Activated naive CD4-positive, alpha-beta T cell treated with anti-CD3 and anti-CD28 coated beads, Interleukin-2, amount 50 U/mL, for 24 hours (primary cell): Measurements from ENCODE around the gene CPLX4.
"Not testable (repeated sequence)": the region's sequence is repeated elsewhere in the genome, so short reads cannot be mapped to it uniquely, and the experiment has no call there.

Source experiments
- H3K27ac Mint-ChIP-seq: one replicate; pipeline ENCODE4 v1.8.0; 2021; ENCODE audit warnings: mild to moderate bottlenecking, mixed read lengths
- H3K27me3 Mint-ChIP-seq: one replicate; pipeline ENCODE4 v1.8.0; 2021; ENCODE audit warnings: mixed read lengths
- H3K36me3 Mint-ChIP-seq: one replicate; pipeline ENCODE4 v1.8.0; 2021; ENCODE audit warnings: mixed read lengths
- H3K4me1 Mint-ChIP-seq: one replicate; pipeline ENCODE4 v1.8.0; 2021; ENCODE audit warnings: mixed read lengths
- H3K4me3 Mint-ChIP-seq: one replicate; pipeline ENCODE4 v1.8.0; 2021; ENCODE audit warnings: mild to moderate bottlenecking, mixed read lengths
- H3K9me3 Mint-ChIP-seq: one replicate; pipeline ENCODE4 v1.8.0; 2021; ENCODE audit warnings: mixed read lengths

CPLX4 gene

GRCh38 chr18:59268127-59268720 is 50.2 kb downstream of the CPLX4 start:
- Mint-ChIP-seq H3K27me3 (peaks cover 60% of the 10 kb centered on the region), H3K4me1 (peaks cover 23% of the 10 kb centered on the region), H3K27ac (no peak overlapping the region), H3K36me3 (no peaks in the 10 kb centered on the region), H3K4me3 (no peak overlapping the region), H3K9me3 (no peaks in the 10 kb centered on the region)

GRCh38 chr18:59267503-59268126 is 50.8 kb downstream of the CPLX4 start:
- no peak overlapping the region for H3K27ac Mint-ChIP-seq
- peaks cover 23% of the 10 kb centered on the region for H3K4me1 Mint-ChIP-seq
- H3K36me3 Mint-ChIP-seq: no peaks in the 10 kb centered on the region
- no peak overlapping the region for H3K4me3 Mint-ChIP-seq
- no peaks in the 10 kb centered on the region for H3K9me3 Mint-ChIP-seq
- H3K27me3 Mint-ChIP-seq: peaks cover 64% of the 10 kb centered on the region

- Mint-ChIP-seq H3K9me3 (no peaks in the 10 kb centered on the region), H3K4me3 (no peak overlapping the region), H3K4me1 (peaks cover 23% of the 10 kb centered on the region), H3K36me3 (no peaks in the 10 kb centered on the region), H3K27ac (no peak overlapping the region), H3K27me3 (peaks cover 66% of the 10 kb centered on the region)
Measured at GRCh38 chr18:59266886-59267502, 51.5 kb downstream of the CPLX4 start.

GRCh38 chr18:59266459-59266858 is 52.0 kb downstream of the CPLX4 start:
- no peaks in the 10 kb centered on the region for H3K36me3 Mint-ChIP-seq
- H3K4me3 Mint-ChIP-seq: peak overlapping the region; percentile 19
- H3K9me3 Mint-ChIP-seq: no peaks in the 10 kb centered on the region
- peaks cover 23% of the 10 kb centered on the region for H3K4me1 Mint-ChIP-seq
- peaks cover 61% of the 10 kb centered on the region for H3K27me3 Mint-ChIP-seq
- H3K27ac Mint-ChIP-seq: no peak overlapping the region

- H3K4me3 Mint-ChIP-seq: peak overlapping the region; percentile 19
- H3K36me3 Mint-ChIP-seq: no peaks in the 10 kb centered on the region
- H3K4me1 Mint-ChIP-seq: peaks cover 23% of the 10 kb centered on the region
- peaks cover 57% of the 10 kb centered on the region for H3K27me3 Mint-ChIP-seq
- no peaks in the 10 kb centered on the region for H3K9me3 Mint-ChIP-seq
- H3K27ac Mint-ChIP-seq: no peak overlapping the region
Measured at GRCh38 chr18:59265974-59266369, 52.5 kb downstream of the CPLX4 start.

- Mint-ChIP-seq H3K27me3 (peaks cover 53% of the 10 kb centered on the region), H3K4me1 (peaks cover 23% of the 10 kb centered on the region), H3K9me3 (no peaks in the 10 kb centered on the region), H3K4me3 (no peak overlapping the region), H3K27ac (no peak overlapping the region), H3K36me3 (no peaks in the 10 kb centered on the region)
Measured at GRCh38 chr18:59265246-59265973, 53.0 kb downstream of the CPLX4 start.

- Mint-ChIP-seq H3K9me3 (no peaks in the 10 kb centered on the region), H3K4me3 (no peak overlapping the region), H3K27me3 (peaks cover 49% of the 10 kb centered on the region), H3K4me1 (peaks cover 17% of the 10 kb centered on the region), H3K27ac (no peak overlapping the region), H3K36me3 (no peaks in the 10 kb centered on the region)
Measured at GRCh38 chr18:59264651-59265245, 53.7 kb downstream of the CPLX4 start.

- Mint-ChIP-seq H3K4me1 (peaks cover 12% of the 10 kb centered on the region), H3K27ac (no peak overlapping the region), H3K9me3 (no peaks in the 10 kb centered on the region), H3K36me3 (no peaks in the 10 kb centered on the region), H3K27me3 (peaks cover 50% of the 10 kb centered on the region), H3K4me3 (no peak overlapping the region)
Measured at GRCh38 chr18:59264121-59264571, 54.3 kb downstream of the CPLX4 start.

GRCh38 chr18:59263661-59264060 is 54.8 kb downstream of the CPLX4 start:
- peaks cover 12% of the 10 kb centered on the region for H3K4me1 Mint-ChIP-seq
- no peak overlapping the region for H3K27ac Mint-ChIP-seq
- no peaks in the 10 kb centered on the region for H3K36me3 Mint-ChIP-seq
- H3K9me3 Mint-ChIP-seq: no peaks in the 10 kb centered on the region
- H3K27me3 Mint-ChIP-seq: peaks cover 50% of the 10 kb centered on the region
- no peak overlapping the region for H3K4me3 Mint-ChIP-seq

GRCh38 chr18:59262243-59262642 is 56.2 kb downstream of the CPLX4 start:
- peaks cover 38% of the 10 kb centered on the region for H3K27me3 Mint-ChIP-seq
- H3K4me1 Mint-ChIP-seq, H3K4me3 Mint-ChIP-seq, H3K27ac Mint-ChIP-seq, H3K9me3 Mint-ChIP-seq, H3K36me3 Mint-ChIP-seq: not testable (repeated sequence)

GRCh38 chr18:59261842-59262241 is 56.6 kb downstream of the CPLX4 start:
- H3K36me3 Mint-ChIP-seq, H3K9me3 Mint-ChIP-seq, H3K27ac Mint-ChIP-seq, H3K4me3 Mint-ChIP-seq, H3K4me1 Mint-ChIP-seq: not testable (repeated sequence)
- H3K27me3 Mint-ChIP-seq: peaks cover 34% of the 10 kb centered on the region

GRCh38 chr18:59255491-59255890 is 63.0 kb downstream of the CPLX4 start:
- not testable (repeated sequence) for H3K9me3 Mint-ChIP-seq, H3K27ac Mint-ChIP-seq, H3K4me1 Mint-ChIP-seq, H3K4me3 Mint-ChIP-seq, H3K36me3 Mint-ChIP-seq
- peaks cover 17% of the 10 kb centered on the region for H3K27me3 Mint-ChIP-seq

- Mint-ChIP-seq H3K4me3 (no peak overlapping the region), H3K36me3 (no peaks in the 10 kb centered on the region), H3K27me3 (peaks cover 38% of the 10 kb centered on the region), H3K9me3 (no peaks in the 10 kb centered on the region), H3K27ac (no peak overlapping the region), H3K4me1 (no peaks in the 10 kb centered on the region)
Measured at GRCh38 chr18:59249199-59249774, 69.2 kb downstream of the CPLX4 start.

- H3K36me3 Mint-ChIP-seq: no peaks in the 10 kb centered on the region
- H3K27ac Mint-ChIP-seq: no peak overlapping the region
- H3K27me3 Mint-ChIP-seq: peaks cover 40% of the 10 kb centered on the region
- no peaks in the 10 kb centered on the region for H3K4me1 Mint-ChIP-seq
- no peak overlapping the region for H3K4me3 Mint-ChIP-seq
- H3K9me3 Mint-ChIP-seq: no peaks in the 10 kb centered on the region
Measured at GRCh38 chr18:59246796-59247195, 71.7 kb downstream of the CPLX4 start.
